Endodermal cell (in vitro differentiated cells): ENCODE measurements around the gene FMO3. TPM values are rescaled to one million over a fixed set of nuclear protein-coding genes. Genes with fewer than 3 reads are reported as not detected.

ENCODE experiments used
- DNase-seq: peaks from one replicate; pipeline ENCODE4 v3.0.0-alpha.2; 2017
- H3K27ac ChIP-seq: 2 replicates; pipeline ENCODE4 v1.5.1; 2013; ENCODE audit warnings: mild to moderate bottlenecking, low read depth, low read length, moderate library complexity
- H3K27me3 ChIP-seq: 2 replicates; pipeline ENCODE4 v1.6.1; 2013; ENCODE audit warnings: mild to moderate bottlenecking, low read length, moderate library complexity; ENCODE audit not compliant: insufficient read depth, control insufficient read depth, poor library complexity, severe bottlenecking
- H3K36me3 ChIP-seq: 2 replicates; pipeline ENCODE4 v1.7.0; 2013; ENCODE audit warnings: mild to moderate bottlenecking, low read length, moderate library complexity; ENCODE audit not compliant: control insufficient read depth, insufficient read depth
- H3K4me1 ChIP-seq: one replicate; pipeline ENCODE4 v1.7.0; 2013; ENCODE audit warnings: low read length; ENCODE audit not compliant: control insufficient read depth, insufficient read depth
- H3K4me3 ChIP-seq: 2 replicates; pipeline ENCODE4 v1.5.1; 2013; ENCODE audit warnings: mild to moderate bottlenecking, low read length, moderate library complexity
- H3K9ac ChIP-seq: 2 replicates; pipeline ENCODE4 v1.6.1; 2013; ENCODE audit warnings: mild to moderate bottlenecking, low read length, moderate library complexity; ENCODE audit not compliant: poor library complexity, severe bottlenecking; ENCODE audit errors: extremely low read depth
- H3K9me3 ChIP-seq: 2 replicates; pipeline ENCODE4 v1.6.1; 2013; ENCODE audit warnings: mild to moderate bottlenecking, low read length, moderate library complexity; ENCODE audit not compliant: control insufficient read depth
- H3K27ac Mint-ChIP-seq: 2 replicates; pipeline ENCODE4 v1.8.0; 2020; ENCODE audit warnings: mixed read lengths
- H3K27me3 Mint-ChIP-seq: 2 replicates; pipeline ENCODE4 v1.8.0; 2021; ENCODE audit warnings: mild to moderate bottlenecking, mixed read lengths; ENCODE audit not compliant: insufficient read depth
- H3K36me3 Mint-ChIP-seq: 2 replicates; pipeline ENCODE4 v1.8.0; 2020; ENCODE audit warnings: low read depth, mixed read lengths
- H3K4me1 Mint-ChIP-seq: 2 replicates; pipeline ENCODE4 v1.8.0; 2020; ENCODE audit warnings: mixed read lengths
- H3K4me3 Mint-ChIP-seq: 2 replicates; pipeline ENCODE4 v1.8.0; 2020; ENCODE audit warnings: mild to moderate bottlenecking, moderate library complexity, mixed read lengths
- H3K9me3 Mint-ChIP-seq: 2 replicates; pipeline ENCODE4 v1.8.0; 2020; ENCODE audit warnings: mild to moderate bottlenecking, mixed read lengths
- WGBS, 2 experiments: methylation state at CpG; one replicate each; pipeline versions ENCODE4 v1.1.5 to v1.1.7; 2013; ENCODE audit warnings: missing lambda C conversion rate in 2 of 2, mixed read lengths in 1 of 2; ENCODE audit not compliant: insufficient coverage in 1 of 2, insufficient read length in 1 of 2; 5-methylcytosine and 5-hydroxymethylcytosine counted together
- total RNA-seq, 2 donors: library from RNA; stranded (reverse); fragmentation: NEBNext Ultra II Directional in 1 of 2; extraction: Animal tissue kit (Norgen Biotek cat#: 25700) in 1 of 2; gene quantifications; 2 replicates in 1 of 2; 3 replicates in 1 of 2; pipeline ENCODE4 v1.2.1, GENCODE V29; 2021
- TF ChIP-seq, protein P1 (sequence below): fragments of 200-600 bp; sonication (generic); conservative IDR thresholded peaks from 2 replicates; pipeline ENCODE4 v1.5.0; 2021; ENCODE audit warnings: antibody characterized with exemption, mild to moderate bottlenecking

FMO3 gene
- total RNA-seq, 2 donors from 2014 or later: not detected

DNA sequence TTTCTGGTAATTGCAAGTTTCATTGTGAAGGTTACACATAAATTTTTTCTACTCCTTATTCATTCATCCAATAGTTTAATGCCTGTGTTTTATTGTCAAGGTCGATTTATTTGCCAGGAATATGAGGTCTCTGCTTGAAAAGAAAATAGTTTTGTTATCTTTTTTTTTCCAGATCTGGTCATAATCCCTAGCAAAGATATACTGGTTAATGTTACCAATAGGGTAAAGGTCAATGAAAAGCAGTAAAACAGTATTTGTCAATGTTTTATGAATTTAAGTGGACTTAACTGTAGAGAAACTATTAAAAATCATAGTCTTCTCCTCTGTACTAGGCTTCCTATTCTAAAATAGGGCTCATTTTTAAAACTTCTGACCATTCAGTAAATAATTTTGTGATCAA, 8.1 kb upstream of the FMO3 start:
- 92% methylated on average over 1 of the region's 1 CpG; no CpG with 5 or more reads in 1 of the 2 experiments for WGBS, 2 experiments
- no peaks in the 10 kb centered on the region for H3K9me3 ChIP-seq
- DNase-seq: no peak
- TF ChIP-seq, protein P1, sequence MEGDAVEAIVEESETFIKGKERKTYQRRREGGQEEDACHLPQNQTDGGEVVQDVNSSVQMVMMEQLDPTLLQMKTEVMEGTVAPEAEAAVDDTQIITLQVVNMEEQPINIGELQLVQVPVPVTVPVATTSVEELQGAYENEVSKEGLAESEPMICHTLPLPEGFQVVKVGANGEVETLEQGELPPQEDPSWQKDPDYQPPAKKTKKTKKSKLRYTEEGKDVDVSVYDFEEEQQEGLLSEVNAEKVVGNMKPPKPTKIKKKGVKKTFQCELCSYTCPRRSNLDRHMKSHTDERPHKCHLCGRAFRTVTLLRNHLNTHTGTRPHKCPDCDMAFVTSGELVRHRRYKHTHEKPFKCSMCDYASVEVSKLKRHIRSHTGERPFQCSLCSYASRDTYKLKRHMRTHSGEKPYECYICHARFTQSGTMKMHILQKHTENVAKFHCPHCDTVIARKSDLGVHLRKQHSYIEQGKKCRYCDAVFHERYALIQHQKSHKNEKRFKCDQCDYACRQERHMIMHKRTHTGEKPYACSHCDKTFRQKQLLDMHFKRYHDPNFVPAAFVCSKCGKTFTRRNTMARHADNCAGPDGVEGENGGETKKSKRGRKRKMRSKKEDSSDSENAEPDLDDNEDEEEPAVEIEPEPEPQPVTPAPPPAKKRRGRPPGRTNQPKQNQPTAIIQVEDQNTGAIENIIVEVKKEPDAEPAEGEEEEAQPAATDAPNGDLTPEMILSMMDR: no peak
- no peaks in the 10 kb centered on the region for H3K36me3 ChIP-seq
- Mint-ChIP-seq H3K27ac (no peak overlapping the region), H3K27me3 (no peaks in the 10 kb centered on the region), H3K4me1 (no peaks in the 10 kb centered on the region), H3K9me3 (no peaks in the 10 kb centered on the region), H3K4me3 (no peak overlapping the region), H3K36me3 (no peaks in the 10 kb centered on the region)
- H3K27ac ChIP-seq: no peak overlapping the region
- no peaks in the 10 kb centered on the region for H3K4me1 ChIP-seq
- H3K9ac ChIP-seq: no peak overlapping the region
- no peaks in the 10 kb centered on the region for H3K27me3 ChIP-seq
- H3K4me3 ChIP-seq: no peak overlapping the region

DNA sequence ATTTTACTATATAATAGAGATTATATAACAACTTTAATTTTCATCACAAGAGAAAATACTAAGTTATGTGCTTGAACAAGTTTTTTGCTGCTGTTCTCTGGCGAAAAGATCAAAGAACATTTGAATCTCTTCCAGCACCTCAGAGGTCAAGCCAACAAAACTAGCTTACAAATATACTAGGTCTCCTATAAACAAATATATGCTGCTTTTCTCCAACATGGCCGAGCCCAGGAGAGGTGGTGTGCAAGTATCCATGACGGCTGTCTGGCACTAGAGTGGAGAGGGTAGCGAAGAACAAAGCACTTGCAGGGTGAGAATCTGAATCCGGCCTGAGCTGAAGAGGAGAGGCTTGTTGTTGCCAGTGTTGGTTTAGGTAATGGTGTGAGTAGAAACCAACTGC, 7.5 kb upstream of the FMO3 start:
- H3K9me3 Mint-ChIP-seq: no peaks in the 10 kb centered on the region
- WGBS, 2 experiments: 89 to 96% methylated on average over 3 to 5 of the region's 5 CpGs
- no peak overlapping the region for H3K27ac ChIP-seq

DNA sequence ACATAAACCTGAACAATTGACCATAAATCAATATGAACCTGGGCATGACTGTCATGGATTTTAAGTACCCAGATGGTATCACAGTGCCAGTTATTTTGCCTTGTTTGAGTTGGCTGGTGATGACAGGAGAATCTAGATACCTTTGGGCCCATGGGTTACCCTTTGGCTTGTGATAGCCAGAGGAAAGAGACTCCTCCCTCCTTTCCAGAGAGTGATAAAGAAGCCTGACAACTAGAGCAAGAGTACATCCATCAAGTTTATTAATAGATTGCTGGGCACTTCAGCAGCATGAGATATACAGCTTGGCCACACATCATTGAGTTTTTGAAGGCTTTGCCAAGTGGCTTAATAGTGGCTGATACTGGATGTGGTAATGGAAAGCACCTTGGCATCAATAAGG, 6.6 kb upstream of the FMO3 start:
- no peak for DNase-seq
- Histone ChIP-seq H3K27me3 (no peaks in the 10 kb centered on the region), H3K4me1 (no peaks in the 10 kb centered on the region), H3K27ac (no peak overlapping the region), H3K9me3 (no peaks in the 10 kb centered on the region), H3K36me3 (no peaks in the 10 kb centered on the region), H3K4me3 (no peak overlapping the region), H3K9ac (no peak overlapping the region)
- Mint-ChIP-seq H3K4me3 (no peak overlapping the region), H3K27ac (no peak overlapping the region), H3K27me3 (no peaks in the 10 kb centered on the region), H3K4me1 (no peaks in the 10 kb centered on the region), H3K36me3 (no peaks in the 10 kb centered on the region), H3K9me3 (no peaks in the 10 kb centered on the region)
- TF ChIP-seq, protein P1: no peak

More for the DNA sequence above, 7.5 kb upstream of the FMO3 start:
- H3K27me3 Mint-ChIP-seq: no peaks in the 10 kb centered on the region
- TF ChIP-seq, protein P1: no peak
- no peak overlapping the region for H3K4me3 Mint-ChIP-seq
- Histone ChIP-seq H3K27me3 (no peaks in the 10 kb centered on the region), H3K36me3 (no peaks in the 10 kb centered on the region), H3K9ac (no peak overlapping the region), H3K9me3 (no peaks in the 10 kb centered on the region), H3K4me3 (no peak overlapping the region), H3K4me1 (no peaks in the 10 kb centered on the region)
- no peak overlapping the region for H3K27ac Mint-ChIP-seq
- no peaks in the 10 kb centered on the region for H3K36me3 Mint-ChIP-seq
- no peak for DNase-seq
- H3K4me1 Mint-ChIP-seq: no peaks in the 10 kb centered on the region
